Adipocyte (in vitro differentiated cells): Measurements from ENCODE around the gene LGI2.
A peak's percentile ranks its signal among the peaks of the same experiment; 100 is the strongest.

Source experiments
- DNase-seq: peaks from one replicate; pipeline ENCODE4 v3.0.0-alpha.2; 2015; ENCODE audit warnings: low read depth
- H3K27me3 ChIP-seq: replicated peaks from 2 replicates; pipeline ENCODE4 v1.7.0; 2013; ENCODE audit warnings: mild to moderate bottlenecking, low read length, moderate library complexity; ENCODE audit not compliant: control insufficient read depth, insufficient read depth
- H3K36me3 ChIP-seq: 2 replicates; pipeline ENCODE4 v1.7.0; 2013; ENCODE audit warnings: low read length, mild to moderate bottlenecking, moderate library complexity; ENCODE audit not compliant: control insufficient read depth, insufficient read depth, severe bottlenecking
- H3K4me1 ChIP-seq: 2 replicates; pipeline ENCODE4 v1.7.0; 2013; ENCODE audit warnings: mild to moderate bottlenecking, low read length, moderate library complexity; ENCODE audit not compliant: control insufficient read depth, insufficient read depth
- H3K4me3 ChIP-seq: 2 replicates; pipeline ENCODE4 v1.7.0; 2013; ENCODE audit warnings: mild to moderate bottlenecking, low read length, moderate library complexity
- H3K9ac ChIP-seq: 2 replicates; pipeline ENCODE4 v1.7.0; 2013; ENCODE audit warnings: mild to moderate bottlenecking, low read length, moderate library complexity
- H3K9me3 ChIP-seq: 2 replicates; pipeline ENCODE4 v1.7.0; 2013; ENCODE audit warnings: mild to moderate bottlenecking, low read length, moderate library complexity; ENCODE audit not compliant: control insufficient read depth

Gene LGI2

GRCh38 chr4:24973747-24974601 is 56.8 kb downstream of the LGI2 start:
- DNase-seq, result no peak
- Histone ChIP-seq H3K4me3 (no peak overlapping the region), H3K9me3 (no peaks in the 10 kb centered on the region), H3K9ac (no peak overlapping the region), H3K27me3 (no peaks in the 10 kb centered on the region), H3K4me1 (peaks cover 24% of the 10 kb centered on the region), H3K36me3 (no peaks in the 10 kb centered on the region)

- Histone ChIP-seq H3K27me3 (no peaks in the 10 kb centered on the region), H3K4me1 (peaks cover 19% of the 10 kb centered on the region), H3K9ac (no peak overlapping the region), H3K36me3 (no peaks in the 10 kb centered on the region), H3K4me3 (no peak overlapping the region), H3K9me3 (no peaks in the 10 kb centered on the region)
- DNase-seq, result peak; percentile 47
Measured at GRCh38 chr4:24973404-24973746, 57.4 kb downstream of the LGI2 start.

DNA sequence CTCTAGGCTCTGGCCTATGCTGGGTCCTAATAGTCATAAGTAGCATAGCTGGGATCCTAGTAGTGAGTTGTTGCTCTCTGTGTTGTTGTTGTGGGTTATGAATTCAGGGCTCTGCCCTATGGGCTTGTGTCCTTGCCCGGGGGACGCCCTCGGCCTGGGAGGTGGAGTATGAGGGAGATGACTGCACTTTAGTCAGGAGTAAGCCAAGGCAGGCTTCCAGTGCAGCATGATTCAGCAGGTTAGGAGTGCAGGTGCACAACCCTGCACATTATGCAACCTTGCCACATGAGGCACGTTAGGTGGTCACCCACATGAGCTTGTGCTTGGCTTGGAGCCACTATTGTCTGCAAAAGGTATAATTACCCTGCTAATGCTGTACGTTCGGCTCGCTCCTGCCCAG is 59.6 kb downstream of the LGI2 start:
- peaks cover 19% of the 10 kb centered on the region for H3K4me1 ChIP-seq
- no peak for DNase-seq

GRCh38 chr4:24970635-24971034 is 60.1 kb downstream of the LGI2 start:
- Histone ChIP-seq H3K9me3 (peaks cover 2% of the 10 kb centered on the region), H3K4me1 (peaks cover 19% of the 10 kb centered on the region), H3K27me3 (no peaks in the 10 kb centered on the region), H3K4me3 (no peak overlapping the region), H3K36me3 (no peaks in the 10 kb centered on the region), H3K9ac (no peak overlapping the region)
- DNase-seq, result no peak

More for the DNA sequence above, 59.6 kb downstream of the LGI2 start:
- Histone ChIP-seq H3K9me3 (no peaks in the 10 kb centered on the region), H3K4me3 (no peak overlapping the region), H3K36me3 (no peaks in the 10 kb centered on the region), H3K27me3 (no peaks in the 10 kb centered on the region), H3K9ac (no peak overlapping the region)

- H3K36me3 ChIP-seq, result no peaks in the 10 kb centered on the region
- H3K27me3 ChIP-seq, result no peaks in the 10 kb centered on the region
- peaks cover 5% of the 10 kb centered on the region for H3K9me3 ChIP-seq
- no peak for DNase-seq
- no peak overlapping the region for H3K4me3 ChIP-seq
- peaks cover 19% of the 10 kb centered on the region for H3K4me1 ChIP-seq
- H3K9ac ChIP-seq, result no peak overlapping the region
Measured at GRCh38 chr4:24970191-24970590, 60.6 kb downstream of the LGI2 start.

GRCh38 chr4:24969486-24969885 is 61.3 kb downstream of the LGI2 start:
- H3K9ac ChIP-seq, result no peak overlapping the region

DNA sequence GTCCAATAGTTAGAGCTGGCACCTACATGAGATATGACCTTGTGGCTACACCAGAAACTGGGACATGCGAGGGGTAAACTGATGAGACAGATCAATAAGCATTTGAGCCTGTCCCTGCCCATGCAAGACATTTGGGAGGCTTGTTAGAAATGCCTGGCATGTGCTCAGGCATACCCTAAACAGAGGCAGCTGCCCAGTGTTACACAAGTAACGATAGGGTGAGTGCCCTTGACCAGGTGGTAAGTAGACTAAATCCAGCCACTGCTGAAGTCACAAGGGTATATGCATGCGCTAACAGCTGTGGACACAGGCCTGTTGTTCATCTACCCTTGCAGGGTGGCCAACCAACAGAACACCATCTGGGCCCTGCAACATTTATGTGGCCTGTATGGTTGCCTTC is 61.8 kb downstream of the LGI2 start:
- Histone ChIP-seq H3K9me3 (peaks cover 5% of the 10 kb centered on the region), H3K4me1 (peaks cover 16% of the 10 kb centered on the region), H3K4me3 (no peak overlapping the region), H3K36me3 (no peaks in the 10 kb centered on the region), H3K9ac (no peak overlapping the region), H3K27me3 (no peaks in the 10 kb centered on the region)
- no peak for DNase-seq

More at GRCh38 chr4:24969486-24969885, 61.3 kb downstream of the LGI2 start:
- H3K4me3 ChIP-seq, result no peak overlapping the region
- H3K27me3 ChIP-seq, result no peaks in the 10 kb centered on the region
- peaks cover 5% of the 10 kb centered on the region for H3K9me3 ChIP-seq
- H3K4me1 ChIP-seq, result peaks cover 19% of the 10 kb centered on the region
- no peak for DNase-seq
- H3K36me3 ChIP-seq, result no peaks in the 10 kb centered on the region

DNA sequence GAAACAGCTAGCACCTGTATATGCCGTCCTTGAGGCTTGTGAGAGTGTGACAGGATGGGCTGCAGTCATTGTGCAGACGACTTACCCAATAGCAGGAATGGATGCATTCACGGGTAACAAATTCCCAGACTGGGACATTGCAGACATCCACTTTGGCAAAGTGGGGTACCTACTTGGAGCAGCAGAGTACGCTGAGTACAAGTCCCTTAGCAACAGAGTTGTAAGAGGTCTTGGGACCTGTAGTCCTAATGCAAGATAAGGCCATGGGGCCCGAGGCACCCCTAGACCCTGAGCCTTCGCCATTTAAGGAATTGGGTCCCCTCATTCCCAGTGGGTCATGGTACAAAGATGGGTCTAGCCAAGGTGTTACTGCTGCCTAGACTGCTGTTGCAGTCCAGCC is 62.5 kb downstream of the LGI2 start:
- no peak overlapping the region for H3K4me3 ChIP-seq
- no peak overlapping the region for H3K9ac ChIP-seq
- H3K9me3 ChIP-seq, result peaks cover 5% of the 10 kb centered on the region
- DNase-seq, result no peak
- H3K36me3 ChIP-seq, result no peaks in the 10 kb centered on the region
- no peaks in the 10 kb centered on the region for H3K27me3 ChIP-seq
- peaks cover 9% of the 10 kb centered on the region for H3K4me1 ChIP-seq

- no peaks in the 10 kb centered on the region for H3K36me3 ChIP-seq
- H3K4me3 ChIP-seq, result no peak overlapping the region
- H3K27me3 ChIP-seq, result no peaks in the 10 kb centered on the region
- no peak overlapping the region for H3K9ac ChIP-seq
- peaks cover 5% of the 10 kb centered on the region for H3K9me3 ChIP-seq
- no peak for DNase-seq
- no peaks in the 10 kb centered on the region for H3K4me1 ChIP-seq
Measured at GRCh38 chr4:24967346-24967745, 63.4 kb downstream of the LGI2 start.

DNA sequence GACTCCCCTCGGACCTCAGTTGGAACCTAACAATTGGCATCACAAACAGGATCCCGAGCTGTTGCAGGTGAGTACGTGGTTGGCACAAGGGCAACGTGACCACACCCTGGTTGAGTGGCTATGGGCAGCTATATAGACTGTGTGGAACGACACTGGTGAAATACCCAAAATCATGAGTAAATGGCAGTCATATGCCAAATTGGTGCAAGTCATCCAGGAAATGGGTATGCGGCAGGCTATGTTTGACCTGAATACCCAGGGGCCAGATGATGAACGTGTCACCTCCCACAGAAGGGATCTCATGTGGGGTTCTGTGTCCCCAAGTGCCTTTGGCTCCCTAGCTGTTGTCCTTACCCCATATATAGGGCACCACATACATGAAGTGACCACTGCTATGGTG is 64.7 kb downstream of the LGI2 start:
- DNase-seq, result no peak
- H3K9me3 ChIP-seq, result peaks cover 5% of the 10 kb centered on the region
- no peaks in the 10 kb centered on the region for H3K4me1 ChIP-seq
- H3K4me3 ChIP-seq, result no peak overlapping the region
- H3K27me3 ChIP-seq, result no peaks in the 10 kb centered on the region
- no peak overlapping the region for H3K9ac ChIP-seq
- H3K36me3 ChIP-seq, result no peaks in the 10 kb centered on the region

- H3K9ac ChIP-seq, result no peak overlapping the region
- no peak for DNase-seq
- H3K9me3 ChIP-seq, result peaks cover 5% of the 10 kb centered on the region
- H3K36me3 ChIP-seq, result no peaks in the 10 kb centered on the region
- no peak overlapping the region for H3K4me3 ChIP-seq
- H3K27me3 ChIP-seq, result no peaks in the 10 kb centered on the region
- no peaks in the 10 kb centered on the region for H3K4me1 ChIP-seq
Measured at GRCh38 chr4:24965627-24966026, 65.1 kb downstream of the LGI2 start.

DNA sequence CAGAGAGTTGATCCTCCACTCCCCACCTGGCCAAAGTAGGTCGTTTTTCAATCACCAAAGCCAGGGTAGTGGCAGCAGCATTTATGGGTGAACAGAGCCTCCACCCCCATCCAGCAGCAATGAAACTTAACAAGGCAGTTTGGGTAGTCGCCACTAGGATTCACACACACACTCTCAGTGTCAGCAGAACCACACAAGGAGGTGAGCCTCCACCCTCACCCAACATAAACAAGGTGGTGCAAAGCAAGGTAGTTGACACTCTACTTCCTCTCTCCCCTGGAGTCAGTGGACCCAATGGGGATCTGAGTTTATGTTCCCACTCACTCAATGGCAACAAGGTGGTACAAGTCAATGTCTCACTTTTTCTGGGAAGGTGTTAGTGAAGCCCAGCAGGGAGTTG is 67.5 kb downstream of the LGI2 start:
- H3K4me3 ChIP-seq, result no peak overlapping the region

More for the DNA sequence above, 67.5 kb downstream of the LGI2 start:
- Histone ChIP-seq H3K27me3 (no peaks in the 10 kb centered on the region), H3K4me1 (no peaks in the 10 kb centered on the region), H3K9me3 (peaks cover 5% of the 10 kb centered on the region), H3K36me3 (no peaks in the 10 kb centered on the region), H3K9ac (no peak overlapping the region)
- no peak for DNase-seq
